ENCODE measurements around the gene C9orf85.
"Not testable (repeated sequence)": the region's sequence is repeated elsewhere in the genome, so short reads cannot be mapped to it uniquely, and the experiment has no call there.

The C9orf85 gene

DNA sequence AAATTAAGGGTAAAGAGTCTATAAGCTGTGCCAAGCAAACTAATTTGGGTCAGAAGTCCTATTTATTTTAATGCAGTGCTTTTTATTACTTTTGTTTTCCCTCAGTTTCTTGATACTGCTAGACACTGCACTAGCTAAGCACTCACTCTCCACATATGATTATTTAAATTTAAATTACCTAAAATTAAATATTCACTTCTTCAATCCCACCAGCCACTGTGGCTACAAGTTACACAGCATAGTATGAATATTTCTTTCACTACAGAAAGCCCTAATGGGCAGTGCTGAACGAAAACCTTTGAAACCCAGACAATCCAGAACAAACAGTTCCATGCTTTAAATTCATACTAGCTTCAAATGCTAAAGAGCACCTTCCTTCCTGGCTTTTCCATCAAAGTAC lies 24.1 kb upstream of the C9orf85 start:
- no peaks in the 10 kb centered on the region for H3K9me3 ChIP-seq (ENCODE audit: low read length)
- no peaks in the 10 kb centered on the region for H3K27me3 ChIP-seq (ENCODE audit: control insufficient read depth in 1 of 2, insufficient read depth in 2 of 2, low read length in 2 of 2)
- H3K36me3 ChIP-seq (ENCODE audit: insufficient read depth, low read length): no peaks in the 10 kb centered on the region
- no peaks in the 10 kb centered on the region for H3K4me1 ChIP-seq (ENCODE audit: insufficient read depth, low read length)
- H3K27ac ChIP-seq (ENCODE audit: low read depth, low read length): no peak overlapping the region
- H3K4me3 ChIP-seq (ENCODE audit: low read depth in 1 of 2, low read length in 2 of 2): no peak overlapping the region
- no peak overlapping the region for H3K9ac ChIP-seq (ENCODE audit: low read length)

DNA sequence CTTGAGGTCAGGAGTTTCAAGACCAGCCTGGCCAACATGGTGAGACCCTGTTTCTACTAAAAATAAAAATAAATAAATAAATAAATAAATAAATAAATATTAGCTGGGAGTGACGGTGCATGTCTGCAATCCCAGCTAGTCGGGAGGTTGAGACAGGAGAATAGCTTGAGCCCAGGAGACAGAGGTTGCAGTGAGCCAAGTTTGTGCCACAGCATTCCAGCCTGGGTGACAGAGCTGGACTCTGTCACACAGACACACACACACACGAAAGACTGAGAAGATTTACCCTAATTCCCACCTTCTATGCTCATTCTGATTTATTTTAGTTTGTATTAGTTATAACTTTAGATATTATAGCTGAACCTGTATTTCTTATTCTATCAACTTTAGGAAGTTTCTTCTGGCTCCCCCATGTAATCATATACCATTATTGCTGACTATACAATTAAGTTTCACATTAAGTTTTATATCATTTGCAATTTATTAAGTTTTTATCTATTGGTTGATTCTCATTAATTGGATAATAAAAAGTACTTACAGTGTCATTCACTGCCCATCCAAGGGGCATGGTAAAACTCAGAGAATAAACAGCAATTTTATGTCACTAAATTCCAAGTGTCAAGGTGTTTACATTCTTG lies 21.3 kb upstream of the C9orf85 start:
- H3K27me3 ChIP-seq (ENCODE audit: control insufficient read depth in 1 of 2, insufficient read depth in 2 of 2, low read length in 2 of 2): no peaks in the 10 kb centered on the region
- no peak overlapping the region for H3K27ac ChIP-seq (ENCODE audit: low read depth, low read length)
- H3K9me3 ChIP-seq (ENCODE audit: low read length): no peaks in the 10 kb centered on the region
- H3K9ac ChIP-seq (ENCODE audit: low read length): no peak overlapping the region
- no peaks in the 10 kb centered on the region for H3K36me3 ChIP-seq (ENCODE audit: insufficient read depth, low read length)
- no peak overlapping the region for H3K4me3 ChIP-seq (ENCODE audit: low read depth in 1 of 2, low read length in 2 of 2)
- H3K4me1 ChIP-seq (ENCODE audit: insufficient read depth, low read length): no peaks in the 10 kb centered on the region

DNA sequence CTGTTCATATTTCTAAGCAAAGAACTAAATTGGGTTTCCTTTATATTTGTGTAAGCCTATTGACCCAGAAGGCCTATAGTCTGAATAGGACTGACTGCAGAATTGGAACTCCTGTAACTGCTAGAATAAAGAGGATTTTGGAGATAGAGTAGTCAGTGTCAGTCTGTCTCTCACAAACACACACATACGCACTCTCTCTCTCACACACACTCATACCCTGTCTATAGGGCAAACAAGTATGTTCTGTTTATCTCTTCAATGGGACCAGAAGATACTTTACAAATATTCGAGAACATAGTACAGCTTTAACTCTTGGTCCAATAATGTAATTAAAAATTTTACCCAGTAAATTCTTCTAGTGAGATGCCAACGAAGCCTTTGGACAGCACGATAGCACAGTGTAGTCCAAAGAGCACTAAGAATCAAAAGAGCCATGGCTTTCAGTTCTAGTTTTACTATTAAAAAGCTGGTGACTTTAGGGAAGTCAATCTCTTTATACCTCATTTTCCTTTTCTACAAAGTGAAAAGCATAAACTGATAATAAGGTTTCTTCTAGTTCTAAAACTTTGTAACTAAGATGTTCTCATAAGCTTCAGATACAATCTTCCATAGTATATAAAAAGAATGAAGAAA lies 19.8 kb upstream of the C9orf85 start:
- Histone ChIP-seq H3K36me3 (ENCODE audit: insufficient read depth, low read length) (no peaks in the 10 kb centered on the region), H3K4me1 (ENCODE audit: insufficient read depth, low read length) (no peaks in the 10 kb centered on the region), H3K9ac (ENCODE audit: low read length) (no peak overlapping the region), H3K27me3 (ENCODE audit: control insufficient read depth in 1 of 2, insufficient read depth in 2 of 2, low read length in 2 of 2) (no peaks in the 10 kb centered on the region), H3K9me3 (ENCODE audit: low read length) (no peaks in the 10 kb centered on the region), H3K4me3 (ENCODE audit: low read depth in 1 of 2, low read length in 2 of 2) (no peak overlapping the region), H3K27ac (ENCODE audit: low read depth, low read length) (no peak overlapping the region)

DNA sequence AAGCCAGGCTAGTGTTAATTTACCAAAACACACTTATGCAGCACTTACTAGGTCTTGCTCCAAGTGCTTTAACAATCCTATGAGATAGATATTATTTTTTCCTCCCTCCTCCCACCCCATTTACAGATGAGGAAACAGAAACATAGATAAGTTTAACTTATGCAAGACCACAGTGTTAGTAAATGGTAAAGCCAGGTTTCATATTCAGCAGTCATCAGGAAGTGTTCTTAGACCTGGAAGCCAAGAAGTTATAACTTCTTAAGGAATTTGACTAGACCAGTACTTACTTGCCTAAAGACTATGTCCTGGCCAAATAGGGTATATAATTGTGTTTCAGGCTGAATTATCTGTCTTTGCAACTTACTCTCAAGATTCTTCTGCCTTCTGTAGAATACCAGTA lies 16.3 kb upstream of the C9orf85 start:
- no peak overlapping the region for H3K4me3 ChIP-seq (ENCODE audit: low read depth in 1 of 2, low read length in 2 of 2)
- H3K27me3 ChIP-seq (ENCODE audit: control insufficient read depth in 1 of 2, insufficient read depth in 2 of 2, low read length in 2 of 2): no peaks in the 10 kb centered on the region
- H3K27ac ChIP-seq (ENCODE audit: low read depth, low read length): no peak overlapping the region
- no peaks in the 10 kb centered on the region for H3K9me3 ChIP-seq (ENCODE audit: low read length)
- H3K36me3 ChIP-seq (ENCODE audit: insufficient read depth, low read length): no peaks in the 10 kb centered on the region
- no peak overlapping the region for H3K9ac ChIP-seq (ENCODE audit: low read length)
- H3K4me1 ChIP-seq (ENCODE audit: insufficient read depth, low read length): no peaks in the 10 kb centered on the region

DNA sequence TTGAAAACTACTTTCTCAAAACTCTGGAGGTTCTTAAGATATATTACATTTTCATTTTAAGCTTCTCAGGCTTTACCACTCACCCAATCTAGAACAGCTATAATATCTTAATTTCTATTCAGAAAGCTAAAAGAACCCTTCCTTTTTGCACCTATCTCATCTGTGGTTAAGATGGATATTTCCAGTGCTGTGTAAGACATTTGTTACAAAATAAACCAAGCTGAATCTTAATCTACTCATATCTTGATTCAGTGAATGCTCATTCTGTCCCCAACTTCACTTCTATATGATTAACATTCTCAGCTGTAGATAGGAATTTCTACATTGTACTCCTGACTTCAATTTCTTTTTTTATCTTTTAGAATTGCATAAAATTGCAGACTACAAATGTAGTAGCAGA lies 15.5 kb upstream of the C9orf85 start:
- no peak overlapping the region for H3K9ac ChIP-seq (ENCODE audit: low read length)
- H3K4me1 ChIP-seq (ENCODE audit: insufficient read depth, low read length): no peaks in the 10 kb centered on the region
- H3K36me3 ChIP-seq (ENCODE audit: insufficient read depth, low read length): no peaks in the 10 kb centered on the region
- no peak overlapping the region for H3K4me3 ChIP-seq (ENCODE audit: low read depth in 1 of 2, low read length in 2 of 2)
- H3K27ac ChIP-seq (ENCODE audit: low read depth, low read length): no peak overlapping the region
- H3K27me3 ChIP-seq (ENCODE audit: control insufficient read depth in 1 of 2, insufficient read depth in 2 of 2, low read length in 2 of 2): no peaks in the 10 kb centered on the region
- H3K9me3 ChIP-seq (ENCODE audit: low read length): no peaks in the 10 kb centered on the region

DNA sequence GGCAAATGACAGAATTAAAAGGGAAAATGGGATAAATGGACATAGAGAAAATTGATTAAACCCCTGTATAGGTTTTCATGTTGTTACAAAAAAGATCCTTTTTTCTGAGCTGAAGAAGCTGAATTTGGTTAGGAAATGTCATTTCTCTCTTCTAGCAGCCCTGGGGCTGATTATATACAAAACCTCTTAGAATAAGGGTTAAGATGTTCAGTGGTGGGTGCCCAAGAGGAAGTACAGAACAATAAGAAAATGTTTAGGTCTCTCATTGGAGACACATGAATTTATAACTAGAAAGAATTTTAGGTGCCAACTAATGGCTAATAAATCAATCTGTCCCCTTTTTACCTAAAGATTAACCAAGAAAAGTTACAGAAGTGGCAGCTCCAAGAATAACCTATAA lies 14.7 kb upstream of the C9orf85 start:
- Histone ChIP-seq H3K4me3 (ENCODE audit: low read depth in 1 of 2, low read length in 2 of 2) (no peak overlapping the region), H3K4me1 (ENCODE audit: insufficient read depth, low read length) (no peaks in the 10 kb centered on the region), H3K9me3 (ENCODE audit: low read length) (no peaks in the 10 kb centered on the region), H3K27ac (ENCODE audit: low read depth, low read length) (no peak overlapping the region), H3K27me3 (ENCODE audit: control insufficient read depth in 1 of 2, insufficient read depth in 2 of 2, low read length in 2 of 2) (no peaks in the 10 kb centered on the region), H3K9ac (ENCODE audit: low read length) (no peak overlapping the region), H3K36me3 (ENCODE audit: insufficient read depth, low read length) (no peaks in the 10 kb centered on the region)

DNA sequence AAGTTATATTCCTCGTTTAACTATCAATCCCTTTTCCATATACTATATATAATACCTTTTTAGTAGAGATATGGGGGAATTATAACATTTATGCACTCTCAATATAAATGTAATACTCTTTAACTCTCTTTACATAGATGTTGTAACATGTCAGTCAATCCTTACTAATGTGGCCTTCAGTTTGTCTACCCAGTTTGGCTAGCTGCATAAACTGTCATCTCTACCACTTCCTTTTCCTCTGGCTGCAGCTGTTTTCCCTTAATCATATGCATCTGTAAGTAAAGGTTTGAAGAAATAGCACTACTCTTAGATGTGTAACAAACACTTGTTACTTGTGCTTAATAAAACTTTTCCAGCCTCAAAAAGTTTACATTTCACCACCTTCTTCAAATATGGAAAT lies 13.9 kb upstream of the C9orf85 start:
- Histone ChIP-seq H3K4me3 (ENCODE audit: low read depth in 1 of 2, low read length in 2 of 2) (no peak overlapping the region), H3K27ac (ENCODE audit: low read depth, low read length) (no peak overlapping the region), H3K27me3 (ENCODE audit: control insufficient read depth in 1 of 2, insufficient read depth in 2 of 2, low read length in 2 of 2) (no peaks in the 10 kb centered on the region), H3K36me3 (ENCODE audit: insufficient read depth, low read length) (no peaks in the 10 kb centered on the region), H3K9ac (ENCODE audit: low read length) (no peak overlapping the region), H3K4me1 (ENCODE audit: insufficient read depth, low read length) (no peaks in the 10 kb centered on the region), H3K9me3 (ENCODE audit: low read length) (no peaks in the 10 kb centered on the region)

DNA sequence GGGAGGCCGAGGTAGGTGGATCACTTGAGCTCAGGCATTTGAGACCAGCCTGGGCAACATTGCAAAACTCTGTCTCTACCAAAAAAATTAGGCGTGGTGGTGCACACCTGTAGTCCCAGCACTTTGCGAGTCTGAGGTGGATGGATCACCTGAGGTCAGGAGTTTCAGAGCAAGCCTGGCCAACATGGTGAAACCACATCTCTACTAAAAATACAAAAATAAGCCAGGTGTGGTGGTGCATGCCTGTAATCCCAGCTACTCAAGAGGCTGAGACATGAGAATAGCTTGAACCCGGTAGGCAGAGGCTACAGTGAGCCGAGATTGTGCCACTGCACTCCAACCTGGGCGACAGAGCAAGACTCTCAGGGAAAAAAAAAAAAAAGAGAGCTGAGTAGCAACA lies 12.7 kb upstream of the C9orf85 start:
- not testable (repeated sequence) for H3K27me3 ChIP-seq (ENCODE audit: control insufficient read depth in 1 of 2, insufficient read depth in 2 of 2, low read length in 2 of 2); H3K27ac ChIP-seq (ENCODE audit: low read depth, low read length); H3K4me1 ChIP-seq (ENCODE audit: insufficient read depth, low read length); H3K4me3 ChIP-seq (ENCODE audit: low read depth in 1 of 2, low read length in 2 of 2); H3K9me3 ChIP-seq (ENCODE audit: low read length); H3K36me3 ChIP-seq (ENCODE audit: insufficient read depth, low read length); H3K9ac ChIP-seq (ENCODE audit: low read length)

DNA sequence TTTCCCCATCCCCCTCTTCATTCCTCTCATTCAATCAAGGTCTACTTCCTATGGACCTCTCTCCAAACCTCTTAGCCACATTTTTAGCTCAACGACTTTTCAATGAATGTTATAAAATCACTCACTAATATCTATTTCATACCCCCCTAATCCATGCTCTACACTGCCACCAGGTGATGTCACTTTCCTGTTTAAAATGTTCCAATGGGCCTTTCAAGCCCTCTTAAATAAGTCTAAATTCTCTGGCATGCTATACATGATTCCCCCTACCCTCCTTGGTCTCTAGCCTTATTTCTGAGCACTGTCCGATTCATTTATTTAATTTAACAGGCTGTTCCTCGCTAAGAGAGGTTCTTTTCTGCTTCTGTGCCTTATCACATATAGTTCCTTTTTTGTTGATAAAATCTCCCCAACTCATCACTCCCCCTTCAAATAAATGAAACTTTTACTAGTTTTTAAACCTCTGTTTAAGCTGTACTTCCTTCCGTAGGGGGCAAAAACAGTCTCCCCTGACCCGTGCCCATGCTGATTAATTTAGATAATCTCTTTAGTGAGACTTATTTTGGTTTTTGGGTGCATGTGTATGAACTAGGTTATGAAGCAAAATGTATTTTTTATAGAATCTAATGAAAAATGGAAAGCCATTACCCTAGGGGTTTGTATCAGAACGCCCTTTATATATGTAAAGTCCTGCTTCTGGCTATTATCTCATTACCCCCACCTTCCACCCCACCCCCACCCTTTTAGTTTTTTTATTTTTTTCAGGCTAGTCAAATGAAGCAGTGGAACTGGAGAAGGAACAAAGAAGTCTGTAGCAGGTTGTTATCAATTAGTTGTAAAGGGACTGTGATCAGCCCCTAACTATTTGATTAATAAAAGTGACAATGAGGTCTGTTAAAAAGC lies 9.5 kb upstream of the C9orf85 start:
- Histone ChIP-seq H3K4me3 (ENCODE audit: low read depth in 1 of 2, low read length in 2 of 2) (no peak overlapping the region), H3K9me3 (ENCODE audit: low read length) (no peaks in the 10 kb centered on the region), H3K27ac (ENCODE audit: low read depth, low read length) (no peak overlapping the region), H3K9ac (ENCODE audit: low read length) (no peak overlapping the region), H3K36me3 (ENCODE audit: insufficient read depth, low read length) (no peaks in the 10 kb centered on the region), H3K4me1 (ENCODE audit: insufficient read depth, low read length) (no peaks in the 10 kb centered on the region), H3K27me3 (ENCODE audit: control insufficient read depth in 1 of 2, insufficient read depth in 2 of 2, low read length in 2 of 2) (no peaks in the 10 kb centered on the region)

DNA sequence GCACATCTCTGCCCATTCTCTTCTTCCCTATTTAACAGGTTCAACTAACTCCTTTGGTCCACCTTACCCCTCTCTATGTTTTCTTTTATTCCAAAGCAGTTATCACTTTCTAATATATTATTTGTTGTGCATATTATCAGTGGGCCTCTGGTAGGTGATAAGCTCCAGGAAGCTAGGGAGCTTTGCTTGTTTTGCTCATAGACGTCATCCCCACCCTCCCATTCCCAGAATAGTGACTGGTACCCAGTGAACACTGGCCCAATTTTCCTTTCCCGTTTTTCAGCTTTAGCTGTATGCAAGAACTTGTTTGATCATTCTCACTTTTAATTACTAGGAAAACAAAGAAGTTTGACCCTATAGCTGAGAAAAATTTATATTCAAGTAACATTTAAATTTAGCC lies 7.4 kb upstream of the C9orf85 start:
- no peak overlapping the region for H3K27ac ChIP-seq (ENCODE audit: low read depth, low read length)
- no peaks in the 10 kb centered on the region for H3K9me3 ChIP-seq (ENCODE audit: low read length)
- no peak overlapping the region for H3K4me3 ChIP-seq (ENCODE audit: low read depth in 1 of 2, low read length in 2 of 2)
- H3K9ac ChIP-seq (ENCODE audit: low read length): no peak overlapping the region
- no peaks in the 10 kb centered on the region for H3K27me3 ChIP-seq (ENCODE audit: control insufficient read depth in 1 of 2, insufficient read depth in 2 of 2, low read length in 2 of 2)
- peaks cover 6% of the 10 kb centered on the region for H3K4me1 ChIP-seq (ENCODE audit: insufficient read depth, low read length)
- H3K36me3 ChIP-seq (ENCODE audit: insufficient read depth, low read length): no peaks in the 10 kb centered on the region

DNA sequence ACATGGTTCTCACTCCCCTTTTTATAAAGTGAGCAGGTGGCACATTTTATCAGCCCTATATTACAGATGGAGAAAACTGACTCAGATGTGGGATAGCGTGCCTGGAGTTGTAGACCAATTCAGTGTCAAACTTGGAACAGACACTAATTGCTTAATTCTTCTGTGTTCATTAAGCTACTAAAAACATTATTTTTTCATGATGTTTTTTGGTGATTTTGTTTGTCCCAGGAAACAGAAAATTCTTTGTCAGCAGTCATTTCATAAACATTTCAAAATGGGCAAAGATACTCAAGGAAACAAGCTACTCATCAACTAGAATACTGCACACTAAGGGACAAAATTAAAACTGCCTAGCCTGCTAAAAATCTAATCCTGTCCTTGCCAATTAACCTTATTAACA lies 2.6 kb upstream of the C9orf85 start:
- H3K9ac ChIP-seq (ENCODE audit: low read length): peak overlapping the region; percentile 58
- no peaks in the 10 kb centered on the region for H3K27me3 ChIP-seq (ENCODE audit: control insufficient read depth in 1 of 2, insufficient read depth in 2 of 2, low read length in 2 of 2)
- peaks cover 20% of the 10 kb centered on the region for H3K4me1 ChIP-seq (ENCODE audit: insufficient read depth, low read length)
- H3K9me3 ChIP-seq (ENCODE audit: low read length): no peaks in the 10 kb centered on the region
- H3K27ac ChIP-seq (ENCODE audit: low read depth, low read length): no peak overlapping the region
- no peaks in the 10 kb centered on the region for H3K36me3 ChIP-seq (ENCODE audit: insufficient read depth, low read length)
- H3K4me3 ChIP-seq (ENCODE audit: low read depth in 1 of 2, low read length in 2 of 2): peak overlapping the region in 1 of 2 donors; percentile 99

All from muscle layer of colon (tissue), 2 donors.